Endothelial cell of umbilical vein (primary cell): Measurements from ENCODE around the gene TCEA2. TPM values are rescaled to one million over a fixed set of nuclear protein-coding genes. Genes with fewer than 3 reads are reported as not detected.

ENCODE experiments used
- BruUV-seq: library from RNA; stranded (reverse); fragments of 400-500 nt; replicated peaks from 2 replicates; lab custom pipeline; 2021; lab: Mats Ljungman, UMichigan
- CTCF ChIA-PET: fragments of 300-600, 350-600 bp; sonication (Branson Sonifier 250); formaldehyde crosslinking; loops from one replicate; lab custom pipeline; 2021; ENCODE audit warnings: antibody characterized with exemption, inconsistent platforms; lab: Charles Lee
- POLR2A ChIA-PET: fragments of 300-600, 350-600 bp; sonication (Branson Sonifier 250); formaldehyde crosslinking; loops from one replicate; lab custom pipeline; 2021; ENCODE audit warnings: antibody characterized with exemption, inconsistent platforms; lab: Charles Lee
- DNase-seq: peaks from one replicate; pipeline ENCODE4 v3.0.0-alpha.2; 2011; ENCODE audit warnings: low read depth, low spot score
- FAIRE-seq: peaks from 2 replicates; lab custom pipeline; 2011; peaks lifted over from hg19 to GRCh38; lab: Jason Lieb, UNC
- H2AFZ ChIP-seq: 2 replicates; pipeline ENCODE4 v1.6.0; 2012; ENCODE audit warnings: low read depth, low read length, control low read depth, inconsistent platforms
- H3K27ac ChIP-seq: 2 replicates; pipeline ENCODE4 v1.5.1; 2011; ENCODE audit warnings: low read depth, mild to moderate bottlenecking, control low read depth, low read length, moderate library complexity; ENCODE audit not compliant: insufficient read depth
- H3K27me3 ChIP-seq, 2 experiments: 2 replicates each; pipeline versions ENCODE4 v1.6.0 to v1.6.1; 2011; ENCODE audit warnings: low read length in 2 of 2, mixed read lengths in 1 of 2; ENCODE audit not compliant: control insufficient read depth in 2 of 2, insufficient read depth in 2 of 2
- H3K36me3 ChIP-seq, 2 experiments: 2 replicates in 1 of 2; 3 replicates in 1 of 2; pipeline ENCODE4 v1.5.1; 2011; ENCODE audit warnings: low read length in 2 of 2, mild to moderate bottlenecking in 1 of 2, moderate library complexity in 1 of 2; ENCODE audit not compliant: control insufficient read depth in 2 of 2, insufficient read depth in 2 of 2; ENCODE audit errors: extremely low read depth in 1 of 2
- H3K4me1 ChIP-seq: 3 replicates; pipeline ENCODE4 v1.5.1; 2011; ENCODE audit warnings: mild to moderate bottlenecking, low read length; ENCODE audit not compliant: control insufficient read depth, insufficient read depth; ENCODE audit errors: extremely low read depth
- H3K4me2 ChIP-seq: 2 replicates; pipeline ENCODE4 v1.6.1; 2011; ENCODE audit warnings: low read length, control low read depth, mixed read lengths; ENCODE audit not compliant: insufficient read depth
- H3K4me3 ChIP-seq, 3 experiments: fragments of 200-600 bp in 1 of 3; sonication (generic), shearing (Covaris generic) in 1 of 3; replicated peaks in 1 of 3; 2 replicates each; pipeline ENCODE4 v1.5.1; 2011 to 2016; ENCODE audit warnings: control low read depth in 3 of 3, low read length in 3 of 3, mild to moderate bottlenecking in 2 of 3, inconsistent platforms in 1 of 3, low read depth in 1 of 3, moderate library complexity in 1 of 3; ENCODE audit not compliant: insufficient read depth in 1 of 3
- H3K79me2 ChIP-seq: 2 replicates; pipeline ENCODE4 v1.6.0; 2012; ENCODE audit warnings: low read length, inconsistent platforms; ENCODE audit not compliant: control insufficient read depth, insufficient read depth
- H3K9ac ChIP-seq: replicated peaks from 2 replicates; pipeline ENCODE3; 2011; ENCODE audit warnings: low read length, control low read depth; ENCODE audit not compliant: insufficient read depth; ENCODE audit errors: extremely low read depth
- H3K9me1 ChIP-seq: replicated peaks from 3 replicates; pipeline ENCODE4 v1.6.0; 2011; ENCODE audit warnings: mild to moderate bottlenecking, low read length; ENCODE audit not compliant: control insufficient read depth, insufficient read depth; ENCODE audit errors: extremely low read depth
- H3K9me3 ChIP-seq: replicated peaks from 2 replicates; pipeline ENCODE4 v1.5.1; 2012; ENCODE audit warnings: low read length, inconsistent platforms; ENCODE audit not compliant: control insufficient read depth, insufficient read depth
- H4K20me1 ChIP-seq: replicated peaks from 2 replicates; pipeline ENCODE3; 2011; ENCODE audit warnings: mild to moderate bottlenecking, low read length; ENCODE audit not compliant: control insufficient read depth, insufficient read depth; ENCODE audit errors: extremely low read depth
- EZH2 ChIP-seq: IDR thresholded peaks from 2 replicates; pipeline ENCODE4 v1.6.1; 2012; ENCODE audit warnings: borderline replicate concordance, low read depth, mild to moderate bottlenecking, moderate library complexity, low read length, inconsistent platforms; ENCODE audit not compliant: severe bottlenecking
- FOS ChIP-seq: IDR thresholded peaks from 2 replicates; pipeline ENCODE4 v1.6.1; 2011; ENCODE audit warnings: mild to moderate bottlenecking, low read length, moderate library complexity, borderline replicate concordance; ENCODE audit not compliant: insufficient read depth
- GATA2 ChIP-seq: IDR thresholded peaks from 2 replicates; pipeline ENCODE4 v1.7.0; 2011; ENCODE audit warnings: low read depth, mild to moderate bottlenecking, moderate library complexity, mixed read lengths, low read length; ENCODE audit not compliant: insufficient read length, insufficient read depth
- JUN ChIP-seq: IDR thresholded peaks from 2 replicates; pipeline ENCODE4 v1.6.1; 2011; ENCODE audit warnings: borderline replicate concordance, low read depth; ENCODE audit not compliant: insufficient read length, insufficient read depth
- MYC ChIP-seq: IDR thresholded peaks from one replicate; pipeline ENCODE4 v1.6.1; 2011; ENCODE audit warnings: mild to moderate bottlenecking, low read depth, low read length
- POLR2A ChIP-seq: IDR thresholded peaks from 2 replicates; pipeline ENCODE4 v1.6.1; 2012; ENCODE audit warnings: low read depth, mild to moderate bottlenecking, control low read depth, low read length
- POLR2AphosphoS5 ChIP-seq: IDR thresholded peaks from 2 replicates; pipeline ENCODE4 v1.6.1; 2012; ENCODE audit warnings: low read depth, mild to moderate bottlenecking, control low read depth, low read length, moderate library complexity; ENCODE audit not compliant: insufficient read depth
- dilution Hi-C: fragments of 300-500 bp; cut with MboI; formaldehyde crosslinking; loops from one replicate; pipeline ENCODE4 v1.15.0; 2019; ENCODE audit warnings: low sequenced_read_pairs; ENCODE audit not compliant: extremely low pct_ligation_motif_present
- intact Hi-C: fragments of 100-400 bp; cut with micrococcal nuclease; formaldehyde crosslinking; loops from one replicate; pipeline ENCODE4 v1.10.0; 2022
- polyA plus RNA-seq, 4 experiments: library from polyadenylated mRNA; depleted of rRNA in 3 of 4; stranded (reverse) in 3 of 4; unstranded in 1 of 4; fragments of >200 nt; gene quantifications; 2 replicates each; pipeline versions ENCODE4 v1.2.1 to v1.2.3, GENCODE V29; 2011 to 2012; ENCODE audit warnings: missing spikeins in 1 of 4
- total RNA-seq: library from RNA; stranded (reverse); gene quantifications from 2 replicates; pipeline ENCODE4 v1.2.3, GENCODE V29; 2021
- TF ChIP-seq, protein P1 (sequence below), 2 donors: IDR thresholded peaks; 1 replicate in 1 of 2; 2 replicates in 1 of 2; pipeline ENCODE4 v1.5.1; 2011; ENCODE audit warnings: low read length in 2 of 2, mild to moderate bottlenecking in 2 of 2, moderate library complexity in 2 of 2, control low read depth in 1 of 2, inconsistent platforms in 1 of 2, low read depth in 1 of 2; ENCODE audit not compliant: insufficient read depth in 1 of 2; ENCODE audit errors: extremely low read depth in 1 of 2
- TF ChIP-seq, protein P2 (sequence below): IDR thresholded peaks from 2 replicates; pipeline ENCODE4 v1.6.1; 2011; ENCODE audit not compliant: insufficient read depth, insufficient read length

Gene TCEA2
- total and polyA plus RNA-seq, 2 donors (not counting 3 experiments of a cell fraction or from before 2014, with no cell fraction given), result 53.1 to 65.5 TPM

DNA sequence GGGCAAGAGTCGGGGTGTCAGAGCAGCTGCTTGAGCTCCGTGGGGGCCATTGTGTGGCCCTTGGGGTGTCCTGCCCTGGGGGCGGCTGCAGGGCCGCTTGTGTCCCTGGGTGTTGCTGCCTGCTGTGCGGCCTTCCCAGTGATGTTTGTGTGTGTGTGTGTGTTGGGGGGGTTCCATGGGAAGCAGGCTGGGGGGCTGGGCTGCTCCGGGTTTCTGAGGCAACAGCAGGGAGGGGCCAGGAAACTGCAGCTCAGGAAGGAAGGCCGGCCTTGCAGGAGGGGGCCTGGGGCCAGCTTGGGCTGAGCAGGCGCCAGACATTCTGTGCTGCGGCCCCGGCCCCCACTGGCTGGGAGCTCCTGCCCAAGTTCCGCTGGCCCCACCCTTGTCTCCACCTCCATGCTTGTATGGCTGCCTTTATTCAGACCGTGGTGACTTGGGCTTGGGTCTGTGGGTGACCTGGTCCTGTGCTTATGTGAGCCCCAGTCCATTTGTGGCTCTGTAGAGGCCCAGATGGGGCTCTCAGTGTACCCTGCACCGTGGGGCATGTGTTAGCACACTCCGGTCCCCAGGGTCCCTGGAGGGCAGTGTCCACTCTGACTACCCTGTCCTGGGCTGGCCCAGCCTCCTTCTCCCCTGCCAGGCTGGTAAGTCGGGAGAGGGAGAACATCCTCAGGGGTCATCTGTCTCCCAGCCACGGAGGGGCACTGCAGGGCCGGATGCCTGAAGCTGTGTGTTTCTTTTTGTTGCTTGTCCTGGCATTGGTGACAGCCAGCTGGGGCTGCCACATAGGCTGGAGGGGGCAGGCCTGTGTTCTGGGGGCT lies 8.9 kb upstream of the TCEA2 start:
- ChIA-PET POLR2A (interaction anchor here (0.7 to 2.4 kb wide), 4 partner anchors 9 to 15 kb away, joined by 3 to 21 read pairs (median 12); partner anchors contain the start of gene TCEA2), CTCF (interaction anchor here (0.7 to 15.2 kb wide), 9 partner anchors 9 to 516 kb away, joined by 3 to 412 read pairs (median 5); partner anchors contain the start of genes C20orf204, PRPF6, PTK6 and SAMD10)
- intact Hi-C loops (loop anchor here (2.0 to 10.0 kb wide), 2 partner anchors 81 to 159 kb away; partner anchors contain the start of gene DNAJC5), dilution Hi-C loops (no loop called here)
- Histone ChIP-seq H3K27me3 (no peaks in the 10 kb centered on the region), H3K79me2 (no peaks in the 10 kb centered on the region), H3K4me1 (peaks cover 74% of the 10 kb centered on the region), H3K9me3 (no peaks in the 10 kb centered on the region), H4K20me1 (no peaks in the 10 kb centered on the region), H2AFZ (peak overlapping the region; percentile 46), H3K9ac (peak overlapping the region; percentile 46), H3K4me2 (peak overlapping the region; percentile 49), H3K9me1 (no peaks in the 10 kb centered on the region), H3K36me3 (no peaks in the 10 kb centered on the region), H3K27ac (peak overlapping the region; percentile 83), H3K4me3 (peak overlapping the region in 2 of 3 experiments; percentile 9 to 21)
- DNase-seq, result peak; percentile 90
- no peak for TF ChIP-seq MYC
- TF ChIP-seq EZH2, result no peak
- TF ChIP-seq GATA2, result no peak
- TF ChIP-seq POLR2AphosphoS5, result peak; percentile 89
- TF ChIP-seq JUN, result no peak
- TF ChIP-seq, protein P1, sequence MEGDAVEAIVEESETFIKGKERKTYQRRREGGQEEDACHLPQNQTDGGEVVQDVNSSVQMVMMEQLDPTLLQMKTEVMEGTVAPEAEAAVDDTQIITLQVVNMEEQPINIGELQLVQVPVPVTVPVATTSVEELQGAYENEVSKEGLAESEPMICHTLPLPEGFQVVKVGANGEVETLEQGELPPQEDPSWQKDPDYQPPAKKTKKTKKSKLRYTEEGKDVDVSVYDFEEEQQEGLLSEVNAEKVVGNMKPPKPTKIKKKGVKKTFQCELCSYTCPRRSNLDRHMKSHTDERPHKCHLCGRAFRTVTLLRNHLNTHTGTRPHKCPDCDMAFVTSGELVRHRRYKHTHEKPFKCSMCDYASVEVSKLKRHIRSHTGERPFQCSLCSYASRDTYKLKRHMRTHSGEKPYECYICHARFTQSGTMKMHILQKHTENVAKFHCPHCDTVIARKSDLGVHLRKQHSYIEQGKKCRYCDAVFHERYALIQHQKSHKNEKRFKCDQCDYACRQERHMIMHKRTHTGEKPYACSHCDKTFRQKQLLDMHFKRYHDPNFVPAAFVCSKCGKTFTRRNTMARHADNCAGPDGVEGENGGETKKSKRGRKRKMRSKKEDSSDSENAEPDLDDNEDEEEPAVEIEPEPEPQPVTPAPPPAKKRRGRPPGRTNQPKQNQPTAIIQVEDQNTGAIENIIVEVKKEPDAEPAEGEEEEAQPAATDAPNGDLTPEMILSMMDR (IDR thresholded peaks at IDR 0.05; ENCODE audit: extremely low read depth in 1 of 2, insufficient read depth in 1 of 2, low read depth in 1 of 2, low read length in 2 of 2), result peak; percentile 40 to 48
- no peak for TF ChIP-seq FOS
- TF ChIP-seq POLR2A, result peak; percentile 93
- TF ChIP-seq, protein P2, sequence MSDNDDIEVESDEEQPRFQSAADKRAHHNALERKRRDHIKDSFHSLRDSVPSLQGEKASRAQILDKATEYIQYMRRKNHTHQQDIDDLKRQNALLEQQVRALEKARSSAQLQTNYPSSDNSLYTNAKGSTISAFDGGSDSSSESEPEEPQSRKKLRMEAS, result no peak
- BruUV-seq, result TSS peak; percentile 31
- peak; percentile 99 for FAIRE-seq
